Prostate gland (tissue), 2 donors: ENCODE results near the gene MIOX. TPM values are rescaled to one million over a fixed set of nuclear protein-coding genes. Genes with fewer than 3 reads are reported as not detected.

Source experiments
- DNase-seq: peaks from one replicate; pipeline ENCODE4 v3.0.0-alpha.2; 2019; ENCODE audit warnings: low spot score
- H3K27ac ChIP-seq, 2 donors: fragments of 200-600 bp; sonication (generic); 2 replicates each; pipeline ENCODE4 v1.5.1; 2017 to 2019
- H3K27me3 ChIP-seq: fragments of 200-600 bp; sonication (generic); replicated peaks from 2 replicates; pipeline ENCODE4 v1.5.1; 2019; ENCODE audit not compliant: insufficient read depth
- H3K36me3 ChIP-seq, 2 donors: fragments of 200-600 bp; sonication (generic); 1 replicate in 1 of 2; 2 replicates in 1 of 2; pipeline versions ENCODE4 v1.5.1 to v1.8.1; 2017 to 2019
- H3K4me1 ChIP-seq: fragments of 200-600 bp; sonication (generic); replicated peaks from 2 replicates; pipeline ENCODE4 v1.5.1; 2019
- H3K4me3 ChIP-seq, 2 donors: fragments of 200-600 bp; sonication (generic); 2 replicates each; pipeline ENCODE4 v1.5.1; 2017 to 2019
- H3K9me3 ChIP-seq: fragments of 200-600 bp; sonication (generic); 2 replicates; pipeline ENCODE4 v1.5.1; 2017
- POLR2A ChIP-seq: fragments of 450-650 bp; IDR thresholded peaks from one replicate; pipeline ENCODE4 v1.6.1; 2016; ENCODE audit warnings: antibody characterized with exemption, mild to moderate bottlenecking
- POLR2AphosphoS5 ChIP-seq: sonication (generic); formaldehyde crosslinking; IDR thresholded peaks from one replicate; pipeline ENCODE4 v1.6.1; 2017; ENCODE audit warnings: antibody characterized with exemption
- WGBS: methylation state at CpG from one replicate; pipeline ENCODE4 v1.1.5; 2018; 5-methylcytosine and 5-hydroxymethylcytosine counted together
- intact Hi-C: fragments of 100-400 bp; cut with DNase I; formaldehyde crosslinking; loops from one replicate; pipeline ENCODE4 v1.14.2; 2022
- total RNA-seq, 2 donors: library from RNA; depleted of rRNA; stranded (reverse); fragments of >200 nt; gene quantifications; one replicate each; pipeline ENCODE4 v1.1.0, GENCODE V29; 2016
- TF ChIP-seq, protein P1 (sequence below), 4 experiments: fragments of 200-600 bp in 2 of 4; fragments of 450-650 bp in 2 of 4; sonication (generic) in 2 of 4; IDR thresholded peaks; 1 replicate in 3 of 4; 2 replicates in 1 of 4; pipeline ENCODE4 v1.5.1; 2016 to 2019; ENCODE audit warnings: antibody characterized with exemption in 4 of 4, mild to moderate bottlenecking in 2 of 4, moderate library complexity in 2 of 4

MIOX gene
- total RNA-seq, 2 donors from 2014 or later: not detected

- peaks cover 14 to 38% of the 10 kb centered on the region in 2 donors for H3K36me3 ChIP-seq
- intact Hi-C loops: no loop called here
Measured at GRCh38 chr22:50468626-50469025, 18.0 kb upstream of the MIOX start.

GRCh38 chr22:50469377-50470305 lies 17.0 kb upstream of the MIOX start:
- no peak overlapping the region for H3K4me3 ChIP-seq
- H3K4me1 ChIP-seq: peaks cover 30% of the 10 kb centered on the region
- no peaks in the 10 kb centered on the region for H3K27me3 ChIP-seq
- DNase-seq: peak; percentile 56
- peaks cover 8 to 28% of the 10 kb centered on the region in 2 donors for H3K36me3 ChIP-seq
- no peaks in the 10 kb centered on the region for H3K9me3 ChIP-seq
- no peak overlapping the region for H3K27ac ChIP-seq
- 30% methylated on average over 25 of the region's 25 CpGs for whole genome bisulfite sequencing
- TF ChIP-seq POLR2AphosphoS5 (no peak), POLR2A (no peak)
- TF ChIP-seq, protein P1, sequence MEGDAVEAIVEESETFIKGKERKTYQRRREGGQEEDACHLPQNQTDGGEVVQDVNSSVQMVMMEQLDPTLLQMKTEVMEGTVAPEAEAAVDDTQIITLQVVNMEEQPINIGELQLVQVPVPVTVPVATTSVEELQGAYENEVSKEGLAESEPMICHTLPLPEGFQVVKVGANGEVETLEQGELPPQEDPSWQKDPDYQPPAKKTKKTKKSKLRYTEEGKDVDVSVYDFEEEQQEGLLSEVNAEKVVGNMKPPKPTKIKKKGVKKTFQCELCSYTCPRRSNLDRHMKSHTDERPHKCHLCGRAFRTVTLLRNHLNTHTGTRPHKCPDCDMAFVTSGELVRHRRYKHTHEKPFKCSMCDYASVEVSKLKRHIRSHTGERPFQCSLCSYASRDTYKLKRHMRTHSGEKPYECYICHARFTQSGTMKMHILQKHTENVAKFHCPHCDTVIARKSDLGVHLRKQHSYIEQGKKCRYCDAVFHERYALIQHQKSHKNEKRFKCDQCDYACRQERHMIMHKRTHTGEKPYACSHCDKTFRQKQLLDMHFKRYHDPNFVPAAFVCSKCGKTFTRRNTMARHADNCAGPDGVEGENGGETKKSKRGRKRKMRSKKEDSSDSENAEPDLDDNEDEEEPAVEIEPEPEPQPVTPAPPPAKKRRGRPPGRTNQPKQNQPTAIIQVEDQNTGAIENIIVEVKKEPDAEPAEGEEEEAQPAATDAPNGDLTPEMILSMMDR (IDR thresholded peaks at IDR 0.05): no peak
- intact Hi-C loops: no loop called here

More at GRCh38 chr22:50468626-50469025, 18.0 kb upstream of the MIOX start:
- H3K4me1 ChIP-seq: peaks cover 27% of the 10 kb centered on the region
- DNase-seq: no peak
- no peak for TF ChIP-seq POLR2AphosphoS5
- no peak for TF ChIP-seq POLR2A
- TF ChIP-seq, protein P1 (IDR thresholded peaks at IDR 0.05): no peak
- no peak overlapping the region for H3K27ac ChIP-seq
- H3K9me3 ChIP-seq: no peaks in the 10 kb centered on the region
- H3K27me3 ChIP-seq: no peaks in the 10 kb centered on the region
- no peak overlapping the region for H3K4me3 ChIP-seq
- 94% methylated on average over 8 of the region's 8 CpGs for WGBS

GRCh38 chr22:50470491-50470890 lies 16.2 kb upstream of the MIOX start:
- 42% methylated on average over 6 of the region's 6 CpGs for WGBS
- intact Hi-C loops: no loop called here
- Histone ChIP-seq H3K9me3 (no peaks in the 10 kb centered on the region), H3K36me3 (peaks cover 6 to 19% of the 10 kb centered on the region in 2 donors), H3K4me1 (peaks cover 33% of the 10 kb centered on the region), H3K4me3 (no peak overlapping the region), H3K27me3 (no peaks in the 10 kb centered on the region), H3K27ac (peak overlapping the region in 1 of 2 donors; percentile 28)
- TF ChIP-seq, protein P1 (IDR thresholded peaks at IDR 0.05): no peak
- TF ChIP-seq POLR2A: no peak
- TF ChIP-seq POLR2AphosphoS5: no peak
- DNase-seq: no peak

- no peak overlapping the region for H3K4me3 ChIP-seq
- H3K27me3 ChIP-seq: no peaks in the 10 kb centered on the region
- TF ChIP-seq, protein P1 (IDR thresholded peaks at IDR 0.05): no peak
- TF ChIP-seq POLR2AphosphoS5 (no peak), POLR2A (no peak)
- H3K4me1 ChIP-seq: peaks cover 35% of the 10 kb centered on the region
- 60% methylated on average over 21 of the region's 21 CpGs for WGBS
- H3K27ac ChIP-seq: peak overlapping the region in 1 of 2 donors; percentile 28
- DNase-seq: no peak
- intact Hi-C loops: no loop called here
- peaks cover 6 to 12% of the 10 kb centered on the region in 2 donors for H3K36me3 ChIP-seq
- H3K9me3 ChIP-seq: no peaks in the 10 kb centered on the region
Measured at GRCh38 chr22:50471197-50471847, 15.3 kb upstream of the MIOX start.
